Measurements from ENCODE around the gene ABCB8.

DNA sequence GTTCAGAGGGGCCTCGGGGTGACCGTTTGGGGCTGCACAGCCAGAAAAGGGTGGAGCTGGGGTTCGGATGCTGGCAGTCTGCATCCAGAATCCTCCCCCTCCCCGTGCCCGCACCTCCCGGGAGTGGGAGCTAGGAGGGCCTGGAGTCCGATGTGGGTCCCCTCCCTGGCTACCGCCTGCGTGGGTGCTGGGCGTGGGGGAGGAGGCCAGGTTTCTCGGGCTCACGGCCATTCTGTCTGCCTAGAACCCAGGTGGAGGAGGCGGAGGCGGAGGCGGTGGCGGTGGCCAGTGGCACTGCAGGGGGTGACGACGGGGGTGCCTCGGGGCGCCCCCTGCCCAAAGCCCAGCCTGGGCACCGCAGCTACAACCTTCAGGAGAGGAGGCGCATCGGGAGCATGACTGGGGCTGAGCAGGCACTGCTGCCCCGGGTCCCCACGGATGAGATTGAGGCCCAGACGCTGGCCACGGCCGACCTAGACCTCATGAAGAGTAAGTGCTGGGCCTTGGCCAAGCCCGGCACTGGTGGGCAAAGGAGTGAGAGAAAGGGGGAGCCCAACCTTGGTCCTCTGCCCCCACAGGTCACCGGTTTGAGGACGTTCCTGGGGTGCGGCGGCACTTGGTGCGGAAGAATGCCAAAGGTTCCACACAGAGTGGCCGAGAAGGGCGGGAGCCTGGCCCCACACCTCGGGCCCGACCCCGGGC lies 38.2 kb downstream of the ABCB8 start:
- no peak for TF ChIP-seq CTCF (conservative IDR thresholded peaks at IDR 0.05; ENCODE audit: low read depth, low read length)
- TF ChIP-seq ELK1 (IDR thresholded peaks at IDR 0.05; ENCODE audit: borderline replicate concordance, low read depth, low read length) = no peak
- no peak for TF ChIP-seq RFX5 (IDR thresholded peaks at IDR 0.05; ENCODE audit: low read depth, low read length)
